ENCODE results near the gene GFRA4. TPM values are rescaled to one million over a fixed set of nuclear protein-coding genes. Genes with fewer than 3 reads are reported as not detected.

Gene GFRA4
- total RNA-seq, 1 donor from 2014 or later, result not detected

DNA sequence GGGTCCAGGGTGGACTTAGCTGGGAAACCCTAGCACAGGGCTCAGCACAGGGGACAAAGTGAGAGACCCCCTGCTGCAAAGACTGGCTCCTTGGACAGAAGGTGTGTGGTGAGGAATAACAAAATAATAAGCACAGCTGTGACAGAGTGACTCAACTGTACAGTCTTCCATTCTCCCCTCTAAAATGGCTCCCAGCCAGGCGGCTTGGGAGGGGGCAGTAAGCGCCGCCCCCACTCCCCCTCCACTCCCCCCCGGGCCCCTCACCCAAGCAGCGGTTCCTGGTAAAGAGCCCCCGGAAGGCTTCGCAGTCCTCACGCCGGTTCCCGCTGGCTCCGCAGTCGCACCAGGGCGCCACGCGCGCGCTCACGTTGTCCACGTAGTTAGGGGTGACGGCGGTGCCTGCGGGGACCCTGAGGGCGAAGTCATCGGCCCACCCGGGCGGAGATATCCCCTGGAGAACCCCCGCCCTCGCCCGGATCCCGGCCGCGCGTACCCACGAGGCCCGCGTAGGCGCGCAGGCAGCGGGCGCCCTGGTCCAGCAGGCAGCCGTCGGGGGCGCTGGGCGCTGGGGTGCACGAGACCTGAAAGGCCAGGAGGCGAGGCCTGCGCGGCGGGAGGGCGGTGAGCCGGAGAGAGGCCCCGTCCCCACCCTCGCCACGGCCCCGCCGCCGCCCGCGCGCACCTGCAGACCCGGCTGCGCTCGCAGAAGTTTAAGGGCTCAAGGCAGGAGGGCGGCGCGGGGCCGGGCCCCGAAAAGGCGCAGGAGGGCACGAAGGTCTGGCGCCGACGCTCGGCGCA lies 2.7 kb downstream of the GFRA4 start:
- Mint-ChIP-seq H3K27ac (ENCODE audit: unreplicated experiment) (no peak overlapping the region), H3K27me3 (ENCODE audit: low read depth) (peaks cover 23% of the 10 kb centered on the region), H3K36me3 (ENCODE audit: low read depth) (no peaks in the 10 kb centered on the region), H3K9me3 (ENCODE audit: low read depth) (no peaks in the 10 kb centered on the region), H3K4me1 (ENCODE audit: low read depth) (no peaks in the 10 kb centered on the region), H3K4me3 (ENCODE audit: unreplicated experiment) (no peak overlapping the region)
- TF ChIP-seq CTCF (IDR thresholded peaks at IDR 0.05), result no peak
- DNase-seq (ENCODE audit: low spot score), result peak; percentile 89

DNA sequence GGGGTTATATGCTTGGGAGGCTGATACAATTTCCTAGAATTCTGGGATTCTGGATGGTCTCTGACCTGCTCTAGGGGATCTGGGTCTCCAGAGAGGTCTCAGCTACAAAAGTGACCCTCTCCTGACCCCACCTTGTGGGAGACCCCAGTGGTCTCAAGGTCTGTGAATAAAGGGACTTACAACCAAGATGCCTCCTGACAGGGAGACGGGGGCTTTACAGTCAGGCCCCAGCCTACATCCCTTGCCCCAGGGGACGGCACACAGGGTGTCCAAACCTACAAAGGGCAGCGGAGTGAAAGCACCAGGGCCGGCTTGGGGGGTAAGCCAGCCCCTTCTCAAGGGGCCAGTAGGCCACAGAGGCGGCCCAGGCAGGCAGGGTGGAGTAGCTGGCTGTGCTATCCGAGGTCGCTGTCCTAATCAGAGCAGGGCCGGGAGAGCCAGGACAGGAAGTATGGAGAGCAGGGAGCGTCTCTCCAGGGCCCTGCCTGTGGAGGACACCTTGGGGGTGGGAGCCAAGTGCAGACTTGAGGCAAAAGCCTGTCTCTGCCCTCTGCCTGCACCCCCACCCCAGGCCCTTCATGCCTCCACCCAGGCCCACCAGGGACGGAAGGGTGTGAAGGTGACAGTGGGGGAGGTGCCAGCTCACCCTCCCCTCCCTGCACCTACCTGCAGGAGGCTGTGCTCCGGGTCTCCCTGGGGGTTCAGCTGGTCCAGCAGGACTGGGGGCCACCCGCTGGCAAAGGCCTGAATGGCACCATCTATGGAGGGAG lies 3.5 kb downstream of the GFRA4 start:
- no peaks in the 10 kb centered on the region for H3K36me3 Mint-ChIP-seq (ENCODE audit: low read depth)
- TF ChIP-seq CTCF (IDR thresholded peaks at IDR 0.05), result peak; percentile 32
- H3K27me3 Mint-ChIP-seq (ENCODE audit: low read depth), result peaks cover 23% of the 10 kb centered on the region
- H3K4me3 Mint-ChIP-seq (ENCODE audit: unreplicated experiment), result no peak overlapping the region
- H3K9me3 Mint-ChIP-seq (ENCODE audit: low read depth), result no peaks in the 10 kb centered on the region
- DNase-seq (ENCODE audit: low spot score), result peak; percentile 77
- no peak overlapping the region for H3K27ac Mint-ChIP-seq (ENCODE audit: unreplicated experiment)
- H3K4me1 Mint-ChIP-seq (ENCODE audit: low read depth), result no peaks in the 10 kb centered on the region

DNA sequence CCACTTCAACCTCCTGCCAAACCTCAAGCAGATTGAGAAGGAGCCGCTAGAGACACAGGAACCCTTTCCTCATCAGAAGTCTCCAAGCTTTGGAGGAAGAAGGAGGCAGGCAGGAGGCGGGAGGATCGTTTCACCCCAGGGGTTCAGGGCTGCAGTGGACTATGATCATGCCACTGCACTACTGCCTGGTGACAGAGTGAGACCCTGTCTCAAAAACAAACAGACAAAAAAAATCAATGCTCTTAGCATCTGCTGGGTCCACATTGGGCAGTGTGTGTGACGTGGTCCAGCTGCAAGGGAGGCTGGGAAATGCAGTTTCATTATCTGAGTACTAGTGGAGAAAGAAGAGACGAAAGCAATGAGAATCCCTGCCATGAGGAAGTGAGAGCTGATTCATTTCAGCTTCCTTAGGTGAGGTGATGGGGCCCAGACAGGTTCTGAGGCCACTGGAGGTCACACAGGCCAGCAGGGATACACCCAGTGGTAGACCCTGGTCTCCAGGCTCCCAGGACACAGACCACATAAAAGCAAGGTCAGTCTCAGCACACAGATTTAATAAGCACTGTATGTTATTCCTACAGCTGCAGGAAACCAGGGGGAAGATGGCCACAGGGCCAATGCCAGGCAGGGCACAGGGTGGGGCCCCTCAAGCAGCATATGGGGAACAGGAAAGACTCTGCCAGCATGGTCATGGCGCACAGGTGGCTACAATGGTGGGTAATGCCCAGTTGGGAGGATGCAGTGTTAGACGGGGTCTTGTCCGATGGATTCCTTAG lies 4.3 kb downstream of the GFRA4 start:
- TF ChIP-seq CTCF (IDR thresholded peaks at IDR 0.05), result no peak
- Mint-ChIP-seq H3K4me3 (ENCODE audit: unreplicated experiment) (no peak overlapping the region), H3K9me3 (ENCODE audit: low read depth) (no peaks in the 10 kb centered on the region), H3K27ac (ENCODE audit: unreplicated experiment) (no peak overlapping the region), H3K36me3 (ENCODE audit: low read depth) (no peaks in the 10 kb centered on the region), H3K4me1 (ENCODE audit: low read depth) (no peaks in the 10 kb centered on the region), H3K27me3 (ENCODE audit: low read depth) (peaks cover 22% of the 10 kb centered on the region)
- DNase-seq (ENCODE audit: low spot score), result peak; percentile 34

DNA sequence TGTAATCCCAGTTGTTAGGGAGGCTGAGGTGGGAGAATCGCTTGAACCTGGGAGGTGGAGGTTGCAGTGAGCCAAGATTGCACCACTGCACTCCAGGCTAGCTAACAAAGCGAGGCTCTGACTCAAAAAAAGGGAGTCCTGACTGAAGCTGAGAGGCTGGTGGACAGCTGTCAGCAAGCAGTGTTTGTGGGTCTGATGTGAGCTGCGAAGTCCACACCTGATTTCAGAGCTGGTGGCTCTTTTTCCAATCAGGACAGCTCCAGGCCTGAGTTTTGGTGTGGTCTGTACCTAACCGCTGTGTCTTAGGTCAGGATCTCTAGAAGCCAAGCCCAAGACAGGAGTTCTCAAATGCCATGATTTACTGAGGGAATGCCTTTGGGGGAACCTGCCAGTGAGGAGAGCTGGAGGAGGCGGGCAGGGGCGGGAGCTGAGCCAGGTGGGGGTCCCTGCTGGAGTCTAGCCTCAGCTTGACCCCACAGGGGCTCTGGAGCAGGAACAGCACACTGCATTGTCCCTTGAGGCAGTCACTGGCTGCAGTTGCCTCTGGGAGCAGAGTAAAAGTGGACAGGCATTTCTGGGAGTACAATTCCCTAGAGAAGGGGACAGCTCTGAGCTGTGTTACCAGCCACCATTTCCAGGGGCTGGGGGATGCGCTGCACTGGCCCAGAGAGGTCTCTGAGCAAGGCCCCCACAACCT lies 5.0 kb downstream of the GFRA4 start:
- Mint-ChIP-seq H3K4me3 (ENCODE audit: unreplicated experiment) (no peak overlapping the region), H3K27me3 (ENCODE audit: low read depth) (peaks cover 20% of the 10 kb centered on the region), H3K27ac (ENCODE audit: unreplicated experiment) (no peak overlapping the region), H3K9me3 (ENCODE audit: low read depth) (peaks cover 5% of the 10 kb centered on the region), H3K4me1 (ENCODE audit: low read depth) (no peaks in the 10 kb centered on the region), H3K36me3 (ENCODE audit: low read depth) (peaks cover 5% of the 10 kb centered on the region)
- peak; percentile 57 for DNase-seq (ENCODE audit: low spot score)
- TF ChIP-seq CTCF (IDR thresholded peaks at IDR 0.05), result no peak

- peaks cover 6% of the 10 kb centered on the region for H3K27me3 Mint-ChIP-seq (ENCODE audit: low read depth)
- no peaks in the 10 kb centered on the region for H3K4me1 Mint-ChIP-seq (ENCODE audit: low read depth)
- no peak for TF ChIP-seq CTCF (IDR thresholded peaks at IDR 0.05)
- H3K9me3 Mint-ChIP-seq (ENCODE audit: low read depth), result peaks cover 5% of the 10 kb centered on the region
- H3K36me3 Mint-ChIP-seq (ENCODE audit: low read depth), result peaks cover 8% of the 10 kb centered on the region
- no peak overlapping the region for H3K4me3 Mint-ChIP-seq (ENCODE audit: unreplicated experiment)
- DNase-seq (ENCODE audit: low spot score), result no peak
- no peak overlapping the region for H3K27ac Mint-ChIP-seq (ENCODE audit: unreplicated experiment)
These were observed 8.1 kb downstream of the GFRA4 start for GRCh38 chr20:3655131-3655405.

All from chondrocyte (in vitro differentiated cells).